NCI-H146 treated with DMSO at 0.1 percent for 48 hours (cell line): ENCODE data around the gene AQP2.

ENCODE experiments used
- DNase-seq: peaks from one replicate; lab custom pipeline; 2025; ENCODE audit not compliant: unreplicated experiment; lab: John Stamatoyannopoulos, UW

AQP2 gene

DNA sequence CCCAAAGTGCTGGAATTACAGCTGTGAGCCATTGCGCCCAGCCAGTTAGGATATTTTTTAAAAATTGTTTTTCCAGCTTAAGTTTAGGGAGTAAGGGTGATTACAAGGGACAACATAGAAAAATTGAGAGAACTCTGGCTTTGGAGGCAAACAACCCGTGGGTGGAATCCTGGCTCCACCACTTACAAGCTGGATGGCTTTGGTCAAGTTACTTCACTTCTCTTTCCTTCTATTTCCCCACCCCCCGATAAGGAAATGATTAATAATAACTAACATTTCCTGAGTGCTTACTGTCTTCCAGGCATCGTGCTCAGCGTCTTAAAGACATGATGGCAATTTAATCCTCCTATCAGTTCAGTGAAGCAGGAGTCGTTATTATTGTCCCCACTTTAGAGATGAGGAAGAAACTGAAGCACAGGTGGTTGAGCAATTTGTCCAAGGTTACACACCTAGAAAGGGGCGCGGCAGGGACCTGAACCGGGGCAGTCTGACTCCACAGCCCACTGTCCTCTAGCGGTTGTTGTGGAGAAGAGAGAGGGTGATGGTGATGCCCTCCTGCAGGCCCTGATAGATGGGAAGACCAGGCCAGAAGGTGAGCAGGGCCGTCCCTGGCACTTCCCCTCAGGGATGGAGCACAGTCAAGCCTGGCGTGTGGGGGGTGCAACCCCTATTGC, 30.2 kb upstream of the AQP2 start:
- no peak for DNase-seq

DNA sequence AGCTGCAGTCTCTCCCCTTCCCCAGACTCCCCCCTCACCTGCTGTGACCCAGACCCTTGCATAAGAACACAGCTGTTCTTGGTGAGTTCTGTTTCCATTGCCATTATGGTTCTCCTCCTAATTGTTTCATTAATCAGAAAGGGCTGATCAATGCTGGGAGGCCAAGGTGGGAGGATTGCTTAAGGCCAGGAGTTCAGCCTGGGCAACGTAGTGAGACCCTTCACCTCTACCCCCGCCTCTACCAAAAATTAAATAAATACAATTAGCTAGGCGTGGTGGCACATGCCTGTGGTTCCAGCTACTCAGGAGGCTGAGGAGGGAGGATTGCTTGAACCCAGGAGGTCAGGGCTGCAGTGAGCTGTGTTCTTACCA, 29.6 kb upstream of the AQP2 start:
- no peak for DNase-seq

DNA sequence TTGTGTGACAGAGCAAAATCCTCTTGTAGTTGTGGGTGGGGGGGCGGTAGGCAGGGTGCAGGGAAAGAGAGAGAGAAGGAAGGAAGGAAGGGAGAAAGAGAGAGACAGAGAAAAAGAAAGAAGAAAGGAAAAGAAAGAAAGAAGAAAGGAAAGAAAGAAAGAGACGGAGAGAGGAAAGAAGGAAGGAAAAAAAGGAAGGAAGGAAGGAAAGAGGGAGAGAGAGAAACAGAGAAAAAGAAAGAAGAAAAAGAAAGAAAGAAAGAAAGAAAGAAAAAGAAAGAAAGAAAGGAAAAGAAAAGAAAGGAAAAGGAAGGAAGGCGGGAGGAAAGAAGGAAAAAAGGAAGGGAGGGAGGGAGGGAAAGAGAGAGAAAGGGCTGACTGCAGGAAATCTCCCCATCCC, 29.2 kb upstream of the AQP2 start:
- no peak for DNase-seq

DNA sequence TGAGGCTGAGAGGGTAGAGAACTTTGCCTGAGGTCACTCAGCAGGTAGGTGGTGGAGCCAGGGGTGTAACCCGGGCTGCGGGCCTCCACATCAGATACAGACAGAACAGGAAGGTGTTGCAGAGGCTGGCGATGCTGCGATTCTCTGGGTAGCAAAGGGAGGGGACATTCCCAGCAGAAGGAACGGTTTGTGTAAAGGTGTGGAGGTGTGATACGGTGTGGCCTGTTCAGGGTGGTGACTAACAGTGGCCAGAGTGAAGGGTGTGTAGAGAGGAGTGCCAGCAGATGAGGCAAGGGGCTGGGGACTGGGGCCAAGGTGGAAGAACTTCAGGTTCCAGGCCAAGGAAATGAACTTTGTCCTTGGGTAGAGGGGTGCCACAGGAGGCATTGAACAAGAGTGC, 28.6 kb upstream of the AQP2 start:
- DNase-seq = no peak

DNA sequence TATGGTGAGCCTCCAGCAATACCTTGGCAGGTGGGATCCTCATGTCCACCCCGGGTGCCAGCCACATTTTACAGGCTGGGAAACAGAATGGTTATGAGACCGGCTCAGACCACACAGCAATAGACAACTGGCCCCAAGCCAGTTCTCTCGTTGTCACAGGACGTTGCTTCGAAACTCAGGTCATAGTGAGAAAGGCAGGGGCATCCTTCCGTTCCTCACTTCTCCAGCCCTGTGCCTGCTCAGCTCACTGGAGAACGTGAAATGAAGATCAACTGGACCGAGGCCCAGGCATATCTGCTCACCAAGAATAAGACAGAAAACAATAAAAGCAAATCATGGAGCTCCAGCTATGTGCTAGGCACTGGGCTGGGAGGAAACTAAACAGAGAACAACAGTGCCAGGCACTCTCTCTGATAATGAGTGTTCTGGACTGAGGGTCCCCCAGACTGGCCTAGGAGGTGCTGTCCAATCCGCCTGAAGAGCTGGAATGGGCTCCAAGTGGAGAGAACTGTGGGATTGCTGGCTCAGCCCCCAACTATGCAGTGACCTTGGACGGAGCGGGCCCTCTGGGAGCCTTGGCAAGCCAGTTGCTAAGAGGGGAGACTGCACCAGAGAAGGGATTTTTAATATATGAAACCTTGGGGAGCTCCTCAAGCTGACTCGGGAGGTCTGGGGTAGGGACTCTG, 28.0 kb upstream of the AQP2 start:
- no peak for DNase-seq

DNA sequence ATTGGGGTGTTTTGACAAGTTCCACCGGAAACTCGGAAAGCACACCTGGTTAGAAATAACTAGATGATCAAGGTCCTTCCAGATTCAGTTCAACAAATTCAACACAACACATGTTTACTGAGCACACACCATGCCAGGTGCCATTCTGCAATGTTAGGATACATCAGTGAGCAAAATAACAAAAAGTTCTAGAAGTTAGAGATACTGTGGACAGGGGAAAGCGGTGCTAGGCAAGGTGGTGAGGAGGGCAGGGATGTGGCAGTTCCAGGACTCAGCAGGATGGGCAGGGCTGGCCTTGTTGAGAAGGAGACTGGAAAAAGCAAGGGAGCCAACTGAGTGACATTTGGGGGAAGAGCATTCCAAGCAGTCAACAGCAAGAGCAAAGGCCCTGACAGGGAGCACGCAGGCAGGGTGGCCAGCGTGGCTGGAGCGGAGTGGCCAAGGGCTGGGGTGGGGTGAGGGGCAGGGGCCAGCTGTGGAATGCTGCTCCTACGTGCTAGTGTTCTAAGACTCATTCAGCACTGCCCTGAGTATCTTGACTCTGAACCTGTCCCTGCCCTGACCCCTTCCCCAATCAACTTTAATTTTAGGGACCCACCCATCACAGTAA, 27.4 kb upstream of the AQP2 start:
- DNase-seq = no peak

DNA sequence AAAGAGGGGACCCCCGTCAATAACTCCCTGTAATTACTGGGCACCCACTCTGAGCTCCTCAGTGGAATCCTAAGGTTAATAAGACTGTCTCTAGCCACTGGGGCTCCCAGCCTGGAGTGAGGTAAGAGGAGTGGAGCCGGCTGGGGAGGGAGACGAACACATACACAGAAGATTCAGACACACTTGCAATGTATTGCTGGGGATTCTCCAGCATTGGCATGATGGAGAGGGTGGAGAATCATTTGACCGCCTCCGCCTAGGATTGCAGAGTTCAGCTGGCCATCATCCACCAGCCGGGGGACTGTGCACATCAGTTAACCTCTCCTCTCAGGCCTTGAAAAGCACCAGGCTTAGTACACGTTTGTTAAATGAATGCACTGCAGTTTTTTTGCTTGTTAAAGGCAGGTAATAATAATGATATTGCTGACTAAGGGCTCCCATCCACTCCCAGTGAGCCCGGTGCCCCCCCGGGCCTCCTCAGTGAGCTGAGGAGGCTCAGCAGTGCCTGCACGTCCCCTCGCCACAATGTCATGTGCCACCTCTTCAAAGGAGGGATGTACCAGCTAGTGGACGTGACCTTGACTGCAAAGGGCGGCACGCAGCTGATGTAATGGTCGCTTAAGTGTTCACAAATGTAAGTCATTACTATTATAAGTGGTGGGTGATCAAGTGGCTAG, 26.5 kb upstream of the AQP2 start:
- no peak for DNase-seq

DNA sequence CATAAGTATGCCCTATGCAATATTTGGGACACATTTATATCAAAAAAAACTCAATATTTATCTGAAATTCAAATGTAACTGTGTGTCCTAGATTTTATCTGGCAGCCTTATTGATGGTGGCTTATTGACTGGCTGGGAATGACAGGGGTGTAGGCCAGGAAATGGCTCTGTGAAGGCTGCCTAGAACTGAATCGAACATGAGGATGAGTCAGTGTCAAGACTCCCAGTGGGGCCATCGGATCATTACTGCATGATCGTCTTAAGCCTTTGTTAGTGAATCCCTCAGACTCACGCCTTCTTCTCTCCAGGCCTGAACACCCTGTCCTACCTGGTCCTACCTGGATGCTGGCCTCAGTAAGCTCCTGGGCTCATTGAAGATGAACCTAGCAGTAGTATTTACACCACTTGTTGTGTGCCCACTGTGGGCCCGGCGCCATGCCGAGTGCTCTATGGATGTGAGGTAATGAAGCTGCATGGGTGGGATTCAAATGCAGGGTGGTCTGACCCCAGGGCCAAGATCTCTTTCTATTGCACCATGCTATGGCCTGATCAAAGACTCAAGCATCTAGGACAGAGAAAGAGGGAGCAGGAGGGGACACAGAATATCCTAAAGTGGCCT, 25.8 kb upstream of the AQP2 start:
- DNase-seq = no peak

DNA sequence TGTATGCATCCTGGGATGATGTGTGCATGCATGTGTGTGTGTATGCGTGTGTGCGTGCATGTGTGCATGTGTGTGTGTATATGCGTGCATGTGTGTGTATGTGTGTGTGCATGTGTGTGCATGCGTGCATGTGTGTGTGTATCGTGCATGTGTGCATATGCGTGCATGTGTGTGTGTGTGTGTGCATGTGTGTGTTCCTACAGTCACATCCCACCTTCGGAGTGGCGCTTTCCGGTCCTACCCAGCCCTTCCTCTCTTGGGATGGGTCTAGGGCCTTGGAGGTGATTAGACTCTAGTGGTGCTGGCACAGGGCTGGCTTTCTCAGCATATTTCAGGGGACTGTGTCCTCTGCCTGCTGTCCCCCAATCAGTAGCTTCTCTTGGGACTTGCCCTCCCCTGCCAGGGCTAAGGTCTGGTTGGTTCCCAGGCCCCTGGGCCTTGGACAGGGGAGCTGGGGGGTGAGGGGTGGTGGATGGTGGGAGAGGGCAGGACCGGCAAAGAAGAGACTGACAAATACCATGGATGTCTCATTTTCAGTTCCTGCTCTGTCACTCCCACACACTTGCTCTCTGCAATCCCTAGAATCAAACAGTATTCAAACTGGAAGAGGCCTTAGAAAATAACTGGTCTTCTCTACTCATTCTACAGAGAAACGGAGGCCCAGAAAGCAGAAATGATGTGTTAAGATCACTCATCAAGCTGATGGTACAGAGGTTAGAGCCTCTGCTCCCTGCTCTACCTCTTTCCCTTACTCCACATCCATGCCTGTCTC, 24.9 kb upstream of the AQP2 start:
- no peak for DNase-seq

DNA sequence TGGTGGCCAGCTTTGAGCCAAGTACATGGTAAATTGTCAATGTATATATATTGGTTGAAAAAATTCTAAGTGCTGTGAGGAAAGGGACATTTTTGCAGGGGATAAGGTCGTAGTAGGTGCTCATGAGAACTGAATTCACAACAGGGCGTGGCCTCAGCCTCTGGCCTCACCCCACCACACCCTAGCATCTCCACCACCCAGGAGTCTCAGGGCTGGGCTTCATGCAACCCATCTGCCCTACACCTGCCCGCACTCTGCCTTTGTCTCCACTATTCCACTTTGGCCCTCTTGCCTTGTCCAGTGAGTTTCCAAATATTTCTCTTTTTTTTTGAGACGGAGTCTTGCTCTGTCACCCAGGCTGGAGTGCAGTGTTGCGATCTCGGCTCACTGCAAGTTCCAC, 22.1 kb upstream of the AQP2 start:
- no peak for DNase-seq

DNA sequence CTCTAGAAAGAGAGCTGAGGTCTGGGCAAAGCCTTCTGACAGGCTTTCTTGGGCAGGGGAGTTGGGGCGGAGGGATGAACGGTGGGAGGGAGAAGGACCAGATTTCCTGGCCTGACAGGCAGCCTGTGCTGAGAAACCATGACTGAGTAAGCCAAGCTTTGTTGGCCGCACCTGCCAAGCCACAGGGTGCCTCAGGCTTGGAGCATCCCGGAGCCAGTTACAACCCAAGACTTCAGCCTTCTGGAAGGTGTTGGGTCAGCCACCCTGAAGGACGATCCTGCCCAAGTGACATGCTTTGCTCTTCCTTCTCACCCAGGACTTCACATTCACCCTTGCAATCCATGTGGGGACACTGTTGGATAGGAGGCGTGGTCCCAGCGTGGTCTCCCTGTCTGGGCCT, 21.0 kb upstream of the AQP2 start:
- no peak for DNase-seq

DNA sequence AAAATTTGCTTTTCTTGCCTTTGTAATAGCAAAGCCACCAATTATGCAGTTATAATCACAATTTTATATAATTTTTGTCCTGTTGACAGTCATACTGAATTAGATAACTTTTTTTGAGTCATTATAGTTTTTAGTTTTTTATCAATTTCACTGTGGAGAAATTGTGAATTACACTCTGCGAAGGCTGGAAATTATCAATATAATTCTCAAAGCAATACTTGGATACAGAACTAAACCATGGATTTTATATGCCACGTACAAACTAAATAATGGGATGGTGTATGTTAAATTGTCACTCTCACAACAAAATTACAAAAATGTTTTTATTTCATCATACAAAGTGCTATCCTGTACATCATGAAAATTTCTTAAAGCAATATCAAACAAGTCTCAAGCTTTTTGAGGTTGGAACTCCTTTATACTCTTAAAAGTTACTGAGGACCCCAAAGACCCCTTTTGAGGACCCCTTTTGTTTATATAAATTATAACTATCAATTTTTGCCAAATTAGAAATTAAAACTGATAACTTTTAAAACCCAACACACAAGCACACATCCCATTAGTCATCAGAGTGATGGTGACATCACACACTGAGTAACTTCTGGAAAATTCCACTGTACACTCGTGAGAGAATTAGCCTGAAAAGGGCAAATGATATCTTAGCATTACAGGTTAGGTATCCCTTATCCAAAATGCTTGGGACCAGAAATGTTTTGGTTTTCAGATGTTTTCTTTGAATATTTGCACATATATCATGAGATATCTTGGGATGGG, 19.8 kb upstream of the AQP2 start:
- DNase-seq = no peak

DNA sequence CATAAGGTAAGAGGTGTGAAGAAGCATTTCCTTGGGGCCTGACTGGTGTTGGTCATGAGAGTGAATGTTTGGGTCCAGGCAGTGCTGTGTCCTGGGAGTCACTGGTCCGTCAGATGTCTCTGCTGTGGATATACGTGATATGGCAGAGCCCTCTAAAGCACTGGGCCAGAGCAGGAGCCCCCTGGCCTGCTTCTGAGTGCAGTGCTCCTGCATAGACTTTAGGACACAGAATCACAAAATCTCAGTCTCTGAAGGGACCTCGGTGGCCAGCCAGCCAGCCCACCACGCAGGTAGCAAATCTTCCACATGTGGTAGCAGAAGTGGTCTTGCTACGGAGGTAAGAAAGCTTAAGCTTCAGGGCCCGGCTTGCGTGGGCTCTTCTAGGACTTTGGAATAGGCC, 18.5 kb upstream of the AQP2 start:
- DNase-seq = no peak

DNA sequence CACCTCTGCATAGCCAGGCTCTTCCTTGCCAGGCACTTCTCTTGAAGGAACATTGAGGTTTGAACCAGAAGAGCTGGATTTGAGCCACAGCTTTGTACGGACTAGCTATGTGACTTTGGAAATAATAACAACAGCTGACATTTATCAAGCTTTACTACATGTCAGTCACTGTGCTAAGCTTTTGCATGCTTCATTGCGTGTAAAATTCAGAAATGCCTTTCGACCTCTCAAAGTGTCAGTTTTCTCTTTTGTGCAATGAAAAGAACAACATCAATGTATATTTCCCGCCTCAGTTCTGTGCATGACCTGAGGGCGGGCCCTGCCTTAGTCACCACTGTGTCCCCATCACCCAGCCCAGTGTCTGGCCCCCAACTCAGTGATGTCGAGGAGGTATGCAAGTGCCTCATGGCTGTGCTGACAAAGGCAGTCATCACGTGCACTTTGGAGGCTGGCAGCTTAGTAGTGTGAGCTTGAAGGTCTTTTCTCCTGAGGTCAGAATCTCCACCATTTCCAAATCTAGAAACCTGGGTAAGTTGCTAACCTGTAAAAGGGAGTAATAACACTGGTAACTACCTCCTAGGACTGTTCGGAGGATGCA, 17.9 kb upstream of the AQP2 start:
- DNase-seq = no peak

DNA sequence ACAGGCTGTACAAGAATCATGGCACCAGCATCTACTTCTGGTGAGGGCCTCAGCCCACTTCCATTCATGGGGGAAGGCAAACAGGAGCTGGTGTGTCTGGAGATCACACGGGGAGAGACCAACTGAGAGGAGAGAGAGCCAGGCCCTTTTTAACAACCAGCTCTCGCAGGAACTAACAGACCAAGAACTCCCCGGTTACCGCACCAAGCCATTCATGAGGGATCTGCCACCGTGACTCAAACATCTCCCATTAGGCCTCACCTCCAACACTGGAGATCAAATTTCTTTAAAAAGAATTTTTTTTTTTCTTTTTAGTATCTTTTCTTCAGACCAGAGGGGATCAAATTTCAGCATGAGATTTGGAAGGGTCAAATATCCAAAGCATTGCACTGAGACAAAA, 16.7 kb upstream of the AQP2 start:
- no peak for DNase-seq

DNA sequence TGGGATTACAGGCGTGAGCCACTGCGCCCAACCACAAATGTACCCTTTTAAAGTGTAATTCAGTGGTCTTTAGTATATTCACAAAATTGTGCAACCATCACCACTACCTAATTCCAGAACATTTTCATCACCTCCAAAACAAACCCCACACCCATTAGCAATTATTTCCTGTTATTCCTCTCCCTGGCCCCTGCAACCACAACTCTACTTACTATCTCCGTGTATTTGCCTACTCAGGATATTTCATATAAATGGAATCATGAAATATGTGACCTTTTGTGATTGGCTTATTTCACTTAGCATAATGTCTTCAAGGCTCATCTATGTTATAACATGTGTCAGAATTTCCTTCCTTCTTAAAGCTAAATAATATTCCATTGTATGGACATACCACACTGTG, 16.0 kb upstream of the AQP2 start:
- no peak for DNase-seq

DNA sequence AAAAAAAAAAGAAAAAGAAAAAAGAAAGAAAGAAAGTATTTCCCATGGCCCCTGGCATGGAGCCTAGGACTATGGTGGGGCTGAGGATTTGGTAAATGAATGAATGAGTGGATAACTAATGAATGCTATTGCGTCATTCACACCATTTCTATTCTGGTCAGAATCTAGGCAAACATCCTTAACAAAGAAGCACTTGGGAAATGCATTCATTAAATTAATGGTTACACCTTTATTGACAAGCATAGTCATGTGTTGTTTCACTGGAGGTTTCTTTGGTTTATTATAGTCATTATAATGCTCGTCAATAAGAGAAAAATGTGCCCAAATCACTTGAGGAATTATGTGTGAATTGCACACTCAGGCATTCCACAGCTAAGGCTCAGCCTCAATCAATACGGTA, 13.6 kb upstream of the AQP2 start:
- no peak for DNase-seq

DNA sequence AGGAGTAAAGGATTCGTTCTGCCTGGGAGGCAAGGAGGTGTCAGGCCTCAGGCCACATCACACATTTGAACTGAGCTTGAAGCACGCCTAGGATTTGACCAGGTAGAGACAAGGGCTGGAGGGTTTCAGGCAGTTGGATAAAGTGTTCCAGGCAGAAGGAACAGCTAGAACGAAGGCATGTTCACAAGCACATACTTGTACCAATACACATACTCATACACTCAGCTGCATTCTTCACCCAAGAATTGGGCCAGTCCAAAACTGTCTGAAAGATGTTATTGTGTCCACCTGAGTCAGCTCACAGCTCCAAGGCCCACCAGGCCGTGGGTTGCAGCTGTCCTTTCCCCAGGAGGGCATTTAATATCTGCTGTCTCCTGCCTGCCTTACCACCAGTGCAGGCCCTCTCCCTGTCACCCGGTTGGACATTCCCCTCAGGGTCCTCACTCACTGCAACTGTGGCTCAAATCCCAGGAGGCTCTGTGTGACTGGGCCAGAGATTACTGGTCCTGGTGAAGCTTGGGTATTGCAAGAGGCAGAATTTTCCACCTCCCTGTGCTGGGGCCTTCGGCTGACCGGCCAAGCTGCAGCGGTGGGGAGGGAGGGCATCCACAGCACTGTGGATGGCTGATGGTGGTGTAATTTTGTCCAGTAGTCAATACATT, 12.8 kb upstream of the AQP2 start:
- no peak for DNase-seq

DNA sequence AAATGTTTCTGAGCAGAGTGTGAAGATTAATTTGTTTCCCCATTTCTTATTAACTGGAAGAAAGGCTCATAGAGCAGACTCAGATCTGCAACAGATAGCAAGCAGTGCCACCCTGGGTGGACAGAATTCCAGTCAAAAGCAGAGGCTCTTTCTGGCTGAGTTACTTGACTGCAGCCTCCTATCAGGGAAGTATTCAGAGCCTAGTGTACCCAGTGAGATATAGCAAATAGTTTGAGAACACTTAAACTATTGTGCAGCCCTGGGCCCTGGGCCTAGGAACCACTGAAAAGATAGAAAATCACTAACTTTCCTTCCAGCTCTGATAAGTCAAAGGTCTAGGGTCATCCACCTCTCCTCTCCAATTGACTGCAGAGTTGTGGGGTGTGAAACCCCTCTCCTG, 11.2 kb upstream of the AQP2 start:
- DNase-seq = no peak
